DMS153 (cell line): ENCODE results near the gene LRRN1.
"Not testable (repeated sequence)": the region's sequence is repeated elsewhere in the genome, so short reads cannot be mapped to it uniquely, and the experiment has no call there.

Experiments
- DNase-seq: peaks from one replicate; lab custom pipeline; 2025; lab: John Stamatoyannopoulos, UW

Gene LRRN1

DNA sequence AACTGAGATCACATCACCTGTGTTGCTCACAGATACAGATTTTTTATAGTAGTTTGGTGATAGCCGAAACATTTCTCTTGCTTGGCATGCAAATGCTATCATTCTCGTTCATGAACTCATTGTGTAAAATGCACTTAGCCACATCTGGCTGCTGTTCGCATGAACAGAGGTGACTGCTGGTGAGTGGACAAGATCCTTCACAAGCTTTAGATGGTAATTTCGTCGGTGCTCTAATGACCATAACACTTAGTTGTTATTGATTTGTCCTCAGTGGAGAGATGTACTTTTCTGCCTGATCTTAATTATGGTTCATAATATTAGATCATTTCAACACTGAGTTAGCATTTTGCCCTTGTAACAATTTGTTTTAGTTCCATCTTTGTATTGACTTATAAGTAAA is 13.8 kb downstream of the LRRN1 start:
- DNase-seq, result no peak

DNA sequence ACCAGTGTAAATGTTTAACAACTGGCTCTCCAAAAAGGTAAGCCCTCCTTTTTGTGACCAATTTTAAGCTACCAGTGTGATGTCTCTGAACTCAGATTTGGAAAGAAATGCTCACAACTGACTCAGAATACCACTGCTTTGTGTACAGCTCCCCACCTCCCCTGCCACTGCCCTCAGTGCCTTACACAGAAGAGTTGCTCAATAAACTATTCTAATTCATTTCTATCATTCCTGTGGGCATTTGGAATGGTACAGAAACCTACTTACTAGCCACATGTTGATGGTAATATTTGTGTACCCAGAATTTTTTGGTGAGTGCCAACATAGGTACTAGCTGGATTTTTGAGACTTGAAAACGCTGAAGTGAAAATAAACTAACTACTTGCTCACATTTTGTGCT is 16.0 kb downstream of the LRRN1 start:
- no peak for DNase-seq

- DNase-seq, result no peak
Observed at GRCh38 chr3:3816034-3816433, 16.8 kb downstream of the LRRN1 start.

DNA sequence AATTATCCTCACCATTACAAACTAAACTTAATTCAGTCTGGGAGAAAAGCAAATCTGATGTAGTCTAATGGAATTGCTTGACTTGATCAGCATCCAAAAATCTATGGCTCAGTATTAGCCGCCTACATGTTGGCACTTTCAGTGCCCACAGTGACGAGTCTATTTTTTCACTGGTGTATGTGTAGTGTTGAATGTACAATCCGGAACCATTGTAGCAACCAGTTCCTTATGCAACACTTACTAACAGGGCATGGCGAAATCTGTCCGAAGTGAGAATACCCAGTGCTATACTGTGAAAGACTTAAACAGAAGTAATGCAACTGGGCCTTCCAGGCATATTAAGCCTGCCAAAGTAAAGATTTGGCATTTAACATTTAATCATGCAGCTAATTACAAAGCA is 18.6 kb downstream of the LRRN1 start:
- no peak for DNase-seq

- no peak for DNase-seq
Observed at GRCh38 chr3:3821777-3822176, 22.5 kb downstream of the LRRN1 start.

GRCh38 chr3:3825035-3825434 is 25.8 kb downstream of the LRRN1 start:
- no peak for DNase-seq

DNA sequence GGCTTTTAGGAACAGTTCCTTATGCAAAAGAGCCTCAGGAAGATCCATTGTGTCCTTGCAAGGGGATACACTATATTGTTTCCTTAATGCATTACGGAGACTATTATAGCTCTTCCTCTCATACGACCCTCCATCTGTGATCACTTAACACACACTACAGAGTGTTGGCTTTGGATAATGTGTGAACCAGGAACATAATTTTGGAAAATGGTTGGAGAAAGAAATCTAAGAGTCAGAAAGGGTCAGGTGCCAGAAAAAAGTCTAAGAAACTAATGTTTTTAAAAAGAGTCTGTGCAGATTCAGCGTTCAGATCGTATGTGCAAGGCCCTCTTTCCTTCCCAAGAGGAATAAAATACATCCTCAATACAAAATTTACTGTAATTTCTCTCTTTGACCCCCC is 27.3 kb downstream of the LRRN1 start:
- no peak for DNase-seq

DNA sequence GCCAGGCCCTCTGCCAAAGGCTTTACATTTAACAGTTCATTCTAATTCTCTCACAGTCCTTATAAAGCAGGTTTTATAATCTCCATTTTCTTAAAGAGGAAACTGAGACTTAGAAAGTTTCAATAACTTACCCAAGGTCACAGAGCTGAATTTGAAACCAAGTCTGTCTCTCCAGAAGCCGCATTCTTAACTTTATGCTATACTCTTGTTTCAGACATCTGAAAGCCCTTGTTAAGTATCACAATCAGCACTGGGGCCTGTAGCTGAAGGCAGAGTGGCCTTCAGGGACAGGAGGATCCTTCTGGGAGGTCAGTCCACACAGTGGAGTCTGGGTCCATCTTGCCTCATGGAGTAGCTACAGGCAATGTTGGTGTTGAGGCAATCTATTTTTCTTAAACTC is 27.9 kb downstream of the LRRN1 start:
- DNase-seq, result no peak

DNA sequence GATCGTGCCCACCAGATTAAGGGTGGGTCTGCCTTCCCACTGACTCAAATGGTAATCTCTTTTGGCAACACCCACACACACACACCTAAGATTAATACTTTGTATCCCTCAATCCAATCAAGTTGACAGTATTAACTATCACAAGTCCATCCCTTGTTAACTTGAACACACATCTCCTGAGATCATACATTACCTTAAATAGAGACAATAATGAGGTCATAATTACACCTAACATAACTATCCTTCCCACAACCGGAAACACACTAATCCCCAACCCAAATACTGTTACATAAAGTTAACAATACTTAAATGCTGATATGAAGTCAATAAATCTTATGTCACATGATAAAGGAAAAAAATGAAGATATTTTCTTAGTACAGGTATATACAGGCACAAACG is 29.2 kb downstream of the LRRN1 start:
- not testable (repeated sequence) for DNase-seq

DNA sequence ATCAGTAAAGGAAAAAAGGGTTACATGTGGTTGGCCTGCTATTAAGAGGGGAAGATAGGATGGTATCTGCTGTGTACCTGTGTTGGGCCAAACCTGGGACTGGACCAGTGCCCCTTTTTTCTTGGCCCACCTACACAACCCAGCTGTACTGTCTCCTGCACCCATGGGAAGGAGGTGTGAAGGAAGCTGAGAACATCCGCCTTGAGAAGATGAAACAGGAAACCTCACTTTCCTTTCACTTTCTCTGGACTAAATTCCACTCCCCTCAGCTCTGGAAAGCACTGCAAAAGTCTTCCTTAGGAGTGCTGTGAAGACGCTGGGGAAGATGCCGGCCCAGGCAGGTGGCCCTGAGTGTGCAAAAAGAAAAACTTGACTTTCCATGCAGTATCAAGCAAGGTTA is 37.6 kb downstream of the LRRN1 start:
- no peak for DNase-seq

- DNase-seq, result no peak
Observed at GRCh38 chr3:3842356-3842755, 43.1 kb downstream of the LRRN1 start.

DNA sequence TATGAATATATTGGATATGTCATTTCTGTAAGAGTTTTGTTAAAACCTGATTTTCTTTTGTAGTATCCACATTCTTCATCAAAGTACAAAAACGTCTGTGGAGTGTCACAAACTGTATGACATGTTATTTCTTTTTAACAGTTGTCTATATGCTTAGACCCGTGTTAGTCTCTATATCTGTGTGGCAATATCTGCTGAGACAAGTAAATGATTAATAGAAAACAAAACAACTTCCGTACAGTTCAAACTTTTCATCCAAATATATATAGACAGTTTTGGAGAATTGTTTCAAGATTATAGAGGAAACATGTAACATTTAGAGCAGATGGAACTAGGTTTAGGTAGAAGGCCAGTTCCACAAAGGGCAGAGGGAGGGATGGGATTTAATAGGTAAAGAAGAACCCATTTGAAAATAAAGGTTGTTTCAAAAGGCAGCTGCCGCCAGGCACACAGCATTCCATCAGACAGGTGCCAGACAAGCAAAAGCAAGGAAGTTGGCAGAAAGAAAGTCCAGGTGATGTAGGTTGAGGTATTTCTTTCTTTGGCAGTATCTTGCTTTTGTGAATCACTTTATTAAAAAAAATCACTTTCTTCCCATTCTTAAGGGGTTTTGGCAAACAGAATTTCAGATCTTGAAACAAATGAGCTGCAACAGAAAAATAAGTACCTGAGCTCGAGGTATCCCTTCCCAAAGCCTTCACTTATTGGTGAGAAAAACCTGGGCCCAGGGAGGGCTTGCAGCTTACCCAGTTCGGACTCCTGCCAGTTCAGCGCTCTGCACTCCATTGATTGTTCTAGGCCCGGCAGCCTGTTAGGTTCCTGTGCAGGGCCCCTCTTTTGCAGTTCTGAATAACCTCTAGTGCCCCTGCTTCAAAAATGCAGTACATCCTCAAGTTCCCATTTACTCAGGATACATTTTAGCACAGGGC is 49.0 kb downstream of the LRRN1 start:
- DNase-seq, result no peak

DNA sequence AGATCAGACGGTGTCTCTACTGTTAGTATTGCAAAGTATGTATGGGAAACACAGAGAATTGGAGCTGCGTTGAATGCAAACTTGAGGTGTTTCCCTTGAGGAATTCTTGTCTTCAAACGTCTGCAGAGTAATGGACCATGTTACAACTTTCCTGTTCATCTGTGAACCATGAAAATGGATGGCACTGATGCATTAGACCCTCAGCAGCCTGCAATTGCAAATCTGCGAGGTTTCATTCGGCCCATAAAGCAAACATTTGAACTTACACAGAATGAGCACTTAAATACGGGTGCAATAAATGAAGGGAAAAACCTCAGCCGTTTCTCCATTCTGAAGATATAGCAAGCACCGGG is 49.7 kb downstream of the LRRN1 start:
- no peak for DNase-seq

DNA sequence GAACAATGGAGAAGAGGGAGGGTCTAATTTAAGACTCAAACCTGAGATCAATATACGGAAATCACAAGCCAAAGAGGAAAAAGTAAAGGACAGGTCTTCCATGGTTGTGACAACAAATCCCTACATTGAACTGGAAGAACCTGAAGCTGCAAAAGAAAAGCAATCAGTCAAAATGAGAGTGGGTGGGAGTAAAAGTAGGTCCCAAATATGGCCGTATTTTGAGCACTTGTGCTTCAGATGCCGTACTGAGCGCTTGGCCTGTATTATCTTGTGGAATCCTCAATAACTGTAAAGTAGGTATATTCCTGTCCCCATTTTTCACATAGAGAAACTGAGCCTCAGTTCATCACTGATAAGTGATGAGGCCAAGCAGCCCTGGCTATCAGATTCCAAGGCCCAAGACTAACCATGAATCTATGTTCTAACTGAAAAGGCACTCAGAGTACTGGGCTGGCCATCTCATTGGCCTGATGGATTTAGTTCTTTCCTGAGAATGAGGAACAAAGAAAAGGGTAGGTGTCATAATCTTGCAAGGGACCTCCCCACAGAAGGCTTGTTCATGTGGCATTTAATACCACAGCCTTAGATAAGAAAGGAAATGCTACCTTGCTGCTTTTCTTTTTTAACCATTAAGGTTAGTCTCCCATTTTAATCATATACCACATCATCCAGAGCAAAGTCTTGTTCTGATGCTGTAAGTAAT is 52.5 kb downstream of the LRRN1 start:
- DNase-seq, result no peak

GRCh38 chr3:3853544-3853943 is 54.3 kb downstream of the LRRN1 start:
- DNase-seq, result no peak

DNA sequence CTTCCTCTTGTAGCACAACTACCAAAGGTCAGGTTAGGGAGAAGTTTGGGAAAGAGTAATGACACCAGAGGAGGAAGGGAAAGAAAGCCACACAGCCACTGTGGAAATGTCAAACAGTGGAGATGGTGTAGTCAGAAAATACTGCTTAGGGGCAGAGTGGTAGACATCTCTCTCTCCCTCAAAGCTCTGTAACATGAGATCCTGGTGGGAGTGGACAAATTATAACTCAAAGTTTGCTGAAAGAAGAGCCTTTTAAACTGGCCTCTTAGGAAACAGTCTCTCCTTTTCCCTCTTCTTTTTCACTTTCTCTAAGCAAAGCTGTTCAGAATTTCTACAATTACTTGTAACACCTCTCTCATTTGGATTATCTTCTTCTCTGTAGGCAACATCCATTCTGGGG is 55.8 kb downstream of the LRRN1 start:
- no peak for DNase-seq

- DNase-seq, result no peak
Observed at GRCh38 chr3:3860235-3860634, 61.0 kb downstream of the LRRN1 start.

GRCh38 chr3:3862534-3862933 is 63.3 kb downstream of the LRRN1 start:
- DNase-seq, result no peak

DNA sequence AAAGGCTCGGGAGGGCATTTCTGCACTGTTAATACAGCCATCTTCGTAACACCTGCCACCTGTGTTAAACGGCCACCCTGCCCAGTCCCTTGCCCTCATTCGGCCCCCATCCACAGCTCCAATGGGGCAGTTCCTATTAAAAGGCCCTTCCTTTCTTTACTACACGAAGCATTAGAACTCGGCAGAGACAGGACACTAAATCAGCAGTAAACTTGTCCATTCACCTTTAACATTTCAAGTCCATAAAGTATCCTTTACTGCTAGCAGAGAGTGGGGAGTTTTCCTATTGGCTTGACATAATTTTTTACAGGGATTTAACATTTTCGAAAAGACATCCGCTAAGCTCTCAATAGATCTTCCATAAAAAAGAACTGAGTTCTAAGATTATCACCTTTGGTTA is 76.3 kb downstream of the LRRN1 start:
- no peak for DNase-seq

GRCh38 chr3:3881050-3881449 is 81.8 kb downstream of the LRRN1 start:
- no peak for DNase-seq

DNA sequence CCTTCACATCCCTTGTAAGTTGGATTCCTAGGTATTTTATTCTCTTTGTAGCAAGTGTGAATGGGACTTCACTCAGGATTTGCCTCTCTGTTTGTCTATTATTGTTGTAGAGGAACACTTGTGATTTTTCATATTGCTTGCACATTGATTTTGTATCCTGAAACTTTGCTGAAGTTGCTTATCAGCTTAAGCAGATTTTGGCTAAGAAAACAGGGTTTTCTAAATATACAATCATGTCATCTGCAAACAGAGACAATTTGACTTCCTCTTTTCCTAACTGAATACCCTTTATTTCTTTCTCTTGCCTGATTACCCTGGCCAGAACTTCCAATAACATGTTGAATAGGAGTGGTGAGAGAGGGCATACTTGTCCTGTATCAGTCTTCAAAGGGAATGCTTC is 88.1 kb downstream of the LRRN1 start:
- not testable (repeated sequence) for DNase-seq

DNA sequence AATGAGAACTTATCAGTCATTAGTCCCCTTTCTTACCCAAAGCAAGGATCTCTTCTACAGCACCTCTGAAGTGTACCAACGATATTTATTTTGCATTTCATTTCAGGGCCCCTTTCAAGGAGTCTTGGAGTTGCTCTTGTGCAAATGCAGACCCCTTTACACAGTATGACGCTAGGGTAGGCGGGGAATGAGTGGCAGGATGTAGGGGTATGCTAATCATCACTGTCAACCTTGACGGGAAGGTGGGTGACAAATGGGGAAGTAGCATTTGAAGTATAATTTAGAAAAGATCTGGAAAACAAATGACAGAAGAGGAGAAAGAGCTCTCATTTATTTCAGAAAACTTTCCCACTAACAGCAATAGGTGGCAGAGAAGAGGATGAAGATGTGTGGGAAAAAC is 94.4 kb downstream of the LRRN1 start:
- no peak for DNase-seq
